SH-SY5Y (cell line): Measurements from ENCODE around the gene UBQLN1.

Experiments used
- GATA2 ChIP-seq: IDR thresholded peaks from 2 replicates; pipeline ENCODE4 v1.6.1; 2011; ENCODE audit warnings: mild to moderate bottlenecking, low read depth, low read length
- GATA3 ChIP-seq: IDR thresholded peaks from 2 replicates; pipeline ENCODE4 v1.6.1; 2011; ENCODE audit warnings: low read depth, mild to moderate bottlenecking, low read length, moderate library complexity

DNA sequence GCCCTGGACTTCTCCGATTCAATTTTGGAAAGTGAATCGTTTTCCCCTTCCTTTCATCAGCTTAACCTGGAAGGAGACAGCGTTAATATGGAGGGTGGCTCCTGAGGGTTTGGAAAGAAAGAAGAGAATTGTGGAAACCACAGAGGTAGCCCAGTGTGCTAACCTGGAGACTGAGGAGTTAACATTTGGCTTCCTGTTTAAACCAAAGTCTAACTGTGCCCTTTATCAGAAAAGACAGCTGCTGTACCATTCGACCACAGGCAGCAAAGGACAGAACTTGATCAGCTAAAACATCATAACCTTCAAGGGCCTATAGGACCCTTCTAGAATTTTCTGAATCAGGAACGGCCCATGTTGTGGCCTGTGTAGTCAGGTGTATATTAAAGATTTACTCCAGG, 84.1 kb downstream of the UBQLN1 start:
- TF ChIP-seq GATA3 (no peak), GATA2 (no peak)
